Measurements from ENCODE around the gene TMEM198.
A peak's percentile ranks its signal among the peaks of the same experiment; 100 is the strongest.

The TMEM198 gene

DNA sequence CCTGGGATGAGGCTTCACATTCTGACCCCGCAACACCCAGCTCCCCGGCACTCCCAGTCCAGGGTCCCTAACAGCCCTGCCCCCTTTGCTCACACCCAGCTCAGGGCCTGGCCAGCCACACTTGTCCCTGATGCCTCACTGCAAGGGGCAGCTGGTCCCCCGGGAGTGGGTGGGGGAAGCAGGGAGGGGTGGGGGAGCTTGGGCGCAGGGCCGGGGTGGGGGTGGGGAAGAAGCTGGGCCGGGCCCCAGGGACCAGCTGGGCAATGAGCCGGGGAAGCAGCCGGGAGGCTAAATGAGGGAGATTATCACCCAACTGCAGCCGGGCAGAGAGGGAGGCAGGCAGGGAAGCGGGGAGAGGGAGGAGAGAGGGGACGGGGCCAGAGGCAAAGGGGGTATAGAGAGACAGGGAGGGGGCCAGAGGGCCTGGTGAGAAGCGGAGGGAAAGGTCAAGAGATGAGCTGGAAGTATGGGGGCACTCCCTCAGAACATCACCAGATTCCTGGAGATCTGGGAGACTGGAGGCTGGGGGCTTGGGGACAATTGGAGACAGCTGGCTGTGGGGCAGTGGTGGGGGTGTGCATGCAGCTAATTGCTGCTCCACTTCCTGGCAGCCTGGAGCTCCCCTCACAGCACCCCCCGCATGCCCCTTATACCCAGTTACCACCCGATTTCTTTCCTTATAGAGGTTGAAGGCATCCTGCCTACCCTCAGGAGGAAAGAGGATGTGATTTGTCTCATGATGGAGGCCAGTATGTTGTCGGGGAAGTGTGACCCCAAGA lies 32.1 kb upstream of the TMEM198 start:
- Histone ChIP-seq H3K27ac (no peak overlapping the region), H3K36me3 (ENCODE audit: insufficient read depth, low read length) (no peaks in the 10 kb centered on the region), H3K9ac (ENCODE audit: insufficient read length) (no peak overlapping the region), H3K9me3 (ENCODE audit: low read depth, low read length) (no peaks in the 10 kb centered on the region), H3K4me3 (no peak overlapping the region)
- TF ChIP-seq POLR2AphosphoS5 (IDR thresholded peaks at IDR 0.05; ENCODE audit: borderline replicate concordance, low read depth, low read length) (no peak), FOXP2 (optimal IDR thresholded peaks at IDR 0.05; ENCODE audit: control extremely low read depth, extremely low read length, insufficient read depth) (no peak), EZH2 (IDR thresholded peaks at IDR 0.05) (no peak)
- no peak for DNase-seq (ENCODE audit: low read depth, low spot score)

DNA sequence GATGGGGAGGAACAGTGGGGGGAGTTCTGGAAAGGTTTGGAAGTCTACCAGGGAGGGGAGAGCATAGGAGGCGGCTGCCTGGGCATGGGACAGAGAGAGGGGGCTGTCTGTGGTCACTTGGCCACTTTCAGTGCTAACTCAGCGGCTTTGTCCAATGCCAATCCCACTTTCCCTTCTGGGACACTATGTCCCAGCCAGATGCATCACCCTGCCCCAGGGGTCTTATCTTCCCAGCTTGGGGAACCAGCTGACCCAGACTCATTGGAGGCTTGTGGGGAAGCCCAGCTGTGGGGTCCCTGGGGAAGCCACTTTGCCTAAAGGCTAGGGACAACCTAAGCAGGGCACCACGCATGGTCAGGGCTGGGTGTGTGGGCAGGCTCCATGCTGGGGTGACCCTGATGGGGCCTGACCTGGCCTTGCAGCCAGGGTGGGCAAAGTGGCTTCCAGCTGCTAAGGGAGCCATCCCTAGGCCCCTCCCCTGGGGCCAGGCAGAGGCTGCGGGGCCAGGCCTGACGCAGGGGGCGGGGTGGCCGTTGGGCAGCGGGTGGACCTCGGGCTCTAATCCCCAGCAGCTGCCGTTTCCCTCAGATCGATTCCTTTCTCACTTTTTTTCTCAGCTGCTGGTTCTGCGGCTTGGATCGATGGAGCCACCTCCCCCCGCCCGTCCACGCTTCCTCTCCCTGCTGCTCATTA lies 31.2 kb upstream of the TMEM198 start:
- no peak for TF ChIP-seq FOXP2 (optimal IDR thresholded peaks at IDR 0.05; ENCODE audit: control extremely low read depth, extremely low read length, insufficient read depth)
- no peak for TF ChIP-seq POLR2AphosphoS5 (IDR thresholded peaks at IDR 0.05; ENCODE audit: borderline replicate concordance, low read depth, low read length)
- TF ChIP-seq EZH2 (IDR thresholded peaks at IDR 0.05) = no peak
- no peaks in the 10 kb centered on the region for H3K36me3 ChIP-seq (ENCODE audit: insufficient read depth, low read length)
- no peaks in the 10 kb centered on the region for H3K9me3 ChIP-seq (ENCODE audit: low read depth, low read length)
- no peak overlapping the region for H3K9ac ChIP-seq (ENCODE audit: insufficient read length)
- no peak overlapping the region for H3K4me3 ChIP-seq
- DNase-seq (ENCODE audit: low read depth, low spot score) = no peak
- H3K27ac ChIP-seq = no peak overlapping the region

DNA sequence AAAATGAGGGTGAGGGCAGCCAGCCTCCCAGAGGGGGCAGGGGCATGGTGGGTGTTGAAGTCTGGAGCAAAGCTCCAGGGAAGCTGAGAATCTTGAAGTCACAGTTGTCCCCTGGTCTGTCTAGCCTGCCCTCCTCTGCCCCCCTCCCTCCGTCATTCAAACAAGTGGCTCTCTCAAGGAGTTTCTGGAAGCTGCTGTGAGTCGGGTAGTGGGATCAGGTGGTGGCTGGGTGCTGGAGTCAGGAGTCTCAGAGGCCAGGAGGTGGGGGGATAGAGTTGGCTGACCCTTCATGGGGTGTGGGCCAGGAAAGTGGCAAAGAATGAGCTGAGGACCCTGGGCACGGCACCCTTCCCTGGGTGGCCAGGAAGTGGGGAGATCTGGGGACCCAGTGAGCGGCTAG lies 30.0 kb upstream of the TMEM198 start:
- no peak overlapping the region for H3K9ac ChIP-seq (ENCODE audit: insufficient read length)
- no peaks in the 10 kb centered on the region for H3K36me3 ChIP-seq (ENCODE audit: insufficient read depth, low read length)
- H3K9me3 ChIP-seq (ENCODE audit: low read depth, low read length) = no peaks in the 10 kb centered on the region
- DNase-seq (ENCODE audit: low read depth, low spot score) = no peak
- TF ChIP-seq EZH2 (IDR thresholded peaks at IDR 0.05) (no peak), FOXP2 (optimal IDR thresholded peaks at IDR 0.05; ENCODE audit: control extremely low read depth, extremely low read length, insufficient read depth) (no peak), POLR2AphosphoS5 (IDR thresholded peaks at IDR 0.05; ENCODE audit: borderline replicate concordance, low read depth, low read length) (no peak)
- H3K27ac ChIP-seq = no peak overlapping the region
- H3K4me3 ChIP-seq = peak overlapping the region; percentile 45

DNA sequence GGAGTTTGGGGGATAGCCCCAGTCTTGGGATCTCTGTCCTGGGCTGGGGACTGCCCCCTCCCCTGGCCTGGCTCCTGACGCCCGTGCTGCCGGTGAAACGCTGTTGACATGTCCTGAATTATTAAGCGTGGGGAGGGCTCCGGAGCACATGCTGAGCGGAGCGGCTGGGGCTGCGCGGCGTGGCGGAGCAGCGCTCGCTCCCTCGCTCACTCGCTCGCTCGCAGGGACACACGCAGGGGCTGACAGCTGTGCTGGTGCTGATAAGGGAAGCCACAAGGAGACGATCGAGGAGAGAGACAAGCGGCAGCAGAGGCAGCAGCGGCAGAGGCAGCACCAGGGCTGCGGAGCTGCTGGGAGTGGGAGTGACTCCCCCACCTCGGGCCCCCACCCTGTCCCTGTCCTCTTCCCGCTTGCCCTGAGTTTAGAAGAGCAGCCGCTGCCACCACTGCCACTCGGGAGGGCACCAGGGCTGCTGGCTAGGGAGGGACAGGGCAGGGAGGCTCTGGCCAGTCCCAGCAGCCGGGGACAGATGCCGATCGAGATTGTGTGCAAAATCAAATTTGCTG lies 29.5 kb upstream of the TMEM198 start, which contains the start of gene ASIC4:
ASIC4 (plus strand) TSS at position 287 of the 566 bp plus-strand sequence; CDS start at position 530, 243 bp downstream.
- no peak for TF ChIP-seq FOXP2 (optimal IDR thresholded peaks at IDR 0.05; ENCODE audit: control extremely low read depth, extremely low read length, insufficient read depth)
- no peak for TF ChIP-seq POLR2AphosphoS5 (IDR thresholded peaks at IDR 0.05; ENCODE audit: borderline replicate concordance, low read depth, low read length)
- no peak for TF ChIP-seq EZH2 (IDR thresholded peaks at IDR 0.05)
- peak within 1 kb of the TSS; percentile 45 for H3K4me3 ChIP-seq
- H3K36me3 ChIP-seq (ENCODE audit: insufficient read depth, low read length) = no peaks in the 10 kb centered on the region
- H3K27ac ChIP-seq = no peak within 1 kb of the TSS
- H3K9me3 ChIP-seq (ENCODE audit: low read depth, low read length) = no peaks in the 10 kb centered on the region
- DNase-seq (ENCODE audit: low read depth, low spot score) = no peak
- H3K9ac ChIP-seq (ENCODE audit: insufficient read length) = no peak within 1 kb of the TSS

DNA sequence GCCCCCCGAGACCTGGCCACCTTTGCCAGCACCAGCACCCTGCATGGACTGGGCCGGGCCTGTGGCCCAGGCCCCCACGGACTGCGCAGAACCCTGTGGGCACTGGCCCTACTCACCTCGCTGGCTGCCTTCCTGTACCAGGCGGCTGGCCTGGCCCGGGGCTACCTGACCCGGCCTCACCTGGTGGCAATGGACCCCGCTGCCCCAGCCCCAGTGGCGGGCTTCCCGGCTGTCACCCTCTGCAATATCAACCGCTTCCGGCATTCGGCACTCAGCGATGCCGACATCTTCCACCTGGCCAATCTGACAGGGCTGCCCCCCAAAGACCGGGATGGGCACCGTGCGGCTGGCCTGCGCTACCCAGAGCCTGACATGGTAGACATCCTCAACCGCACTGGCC lies 29.0 kb upstream of the TMEM198 start:
- Histone ChIP-seq H3K9me3 (ENCODE audit: low read depth, low read length) (no peaks in the 10 kb centered on the region), H3K4me3 (no peak overlapping the region), H3K9ac (ENCODE audit: insufficient read length) (no peak overlapping the region), H3K27ac (no peak overlapping the region), H3K36me3 (ENCODE audit: insufficient read depth, low read length) (no peaks in the 10 kb centered on the region)
- no peak for DNase-seq (ENCODE audit: low read depth, low spot score)
- TF ChIP-seq POLR2AphosphoS5 (IDR thresholded peaks at IDR 0.05; ENCODE audit: borderline replicate concordance, low read depth, low read length) = no peak
- no peak for TF ChIP-seq FOXP2 (optimal IDR thresholded peaks at IDR 0.05; ENCODE audit: control extremely low read depth, extremely low read length, insufficient read depth)
- no peak for TF ChIP-seq EZH2 (IDR thresholded peaks at IDR 0.05)

DNA sequence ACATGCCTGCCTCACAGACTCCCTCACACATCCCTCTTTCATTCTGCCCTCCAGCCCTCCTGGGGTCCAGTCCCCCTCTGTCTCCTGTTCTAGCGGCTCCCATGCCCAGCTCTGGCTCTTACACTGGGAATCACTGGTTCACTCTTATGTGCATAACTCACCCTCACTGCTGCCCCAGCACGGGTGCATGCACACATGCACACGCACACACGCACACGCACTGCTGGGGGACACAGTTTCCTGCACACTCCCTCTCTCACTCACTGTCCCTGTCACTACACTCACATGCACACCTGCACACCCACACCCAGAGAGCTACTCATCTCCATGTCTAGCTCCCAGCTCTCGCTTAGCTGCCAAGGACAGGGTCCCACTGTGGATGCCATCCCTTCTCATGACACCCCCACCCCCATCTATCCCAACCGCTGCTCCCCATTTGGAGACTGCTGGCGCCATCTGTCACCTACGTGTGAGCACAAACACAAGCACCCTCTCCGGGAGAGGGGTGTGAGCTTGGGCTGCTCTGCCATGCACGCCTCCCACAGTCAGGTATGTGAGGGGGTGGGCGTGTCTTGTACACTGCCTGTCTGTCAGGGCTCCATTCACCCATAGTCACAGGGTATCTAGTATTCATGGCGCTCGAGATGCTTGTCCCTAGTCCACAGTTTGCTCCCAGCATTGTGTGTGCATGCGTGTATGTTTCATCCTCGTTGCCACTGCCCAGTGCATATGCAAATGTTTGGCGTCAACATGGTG lies 27.8 kb upstream of the TMEM198 start:
- no peak overlapping the region for H3K27ac ChIP-seq
- no peak for TF ChIP-seq FOXP2 (optimal IDR thresholded peaks at IDR 0.05; ENCODE audit: control extremely low read depth, extremely low read length, insufficient read depth)
- no peak for TF ChIP-seq POLR2AphosphoS5 (IDR thresholded peaks at IDR 0.05; ENCODE audit: borderline replicate concordance, low read depth, low read length)
- no peak overlapping the region for H3K4me3 ChIP-seq
- no peaks in the 10 kb centered on the region for H3K36me3 ChIP-seq (ENCODE audit: insufficient read depth, low read length)
- DNase-seq (ENCODE audit: low read depth, low spot score) = no peak
- no peak overlapping the region for H3K9ac ChIP-seq (ENCODE audit: insufficient read length)
- H3K9me3 ChIP-seq (ENCODE audit: low read depth, low read length) = no peaks in the 10 kb centered on the region

DNA sequence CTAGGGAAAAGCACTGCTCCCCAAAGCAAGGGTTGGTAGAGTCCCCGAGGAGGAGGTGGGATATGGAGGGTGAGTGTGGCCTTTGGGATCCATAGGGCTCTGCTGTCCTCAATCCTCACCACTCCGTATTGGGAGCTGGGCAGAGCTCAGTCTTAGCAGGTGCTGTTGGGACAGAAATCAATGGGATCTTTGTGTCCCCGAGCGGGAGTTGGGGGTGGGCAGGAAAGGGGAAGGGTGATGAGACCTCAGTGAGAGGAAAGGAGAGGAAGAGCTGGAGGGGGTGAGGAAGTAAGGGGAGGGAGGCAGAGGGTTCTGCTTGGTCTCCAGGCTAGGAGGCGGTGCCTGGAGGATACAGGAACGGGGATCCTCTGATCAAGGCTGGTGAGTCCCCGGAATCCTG lies 26.9 kb upstream of the TMEM198 start:
- DNase-seq (ENCODE audit: low read depth, low spot score) = no peak
- no peak overlapping the region for H3K27ac ChIP-seq
- no peak overlapping the region for H3K4me3 ChIP-seq
- no peak overlapping the region for H3K9ac ChIP-seq (ENCODE audit: insufficient read length)
- TF ChIP-seq FOXP2 (optimal IDR thresholded peaks at IDR 0.05; ENCODE audit: control extremely low read depth, extremely low read length, insufficient read depth) = no peak
- TF ChIP-seq EZH2 (IDR thresholded peaks at IDR 0.05) = no peak
- no peak for TF ChIP-seq POLR2AphosphoS5 (IDR thresholded peaks at IDR 0.05; ENCODE audit: borderline replicate concordance, low read depth, low read length)
- H3K9me3 ChIP-seq (ENCODE audit: low read depth, low read length) = no peaks in the 10 kb centered on the region
- H3K36me3 ChIP-seq (ENCODE audit: insufficient read depth, low read length) = no peaks in the 10 kb centered on the region

Measured in SK-N-MC (cell line).